CD4-positive, alpha-beta T cell treated with Interleukin-1 beta for 1 hour (primary cell): Measurements from ENCODE around the gene CDK9.

Source experiments
- DNase-seq, 2 donors: peaks; one replicate each; pipeline ENCODE4 v3.0.0-alpha.2; 2020 to 2022

Gene CDK9

DNA sequence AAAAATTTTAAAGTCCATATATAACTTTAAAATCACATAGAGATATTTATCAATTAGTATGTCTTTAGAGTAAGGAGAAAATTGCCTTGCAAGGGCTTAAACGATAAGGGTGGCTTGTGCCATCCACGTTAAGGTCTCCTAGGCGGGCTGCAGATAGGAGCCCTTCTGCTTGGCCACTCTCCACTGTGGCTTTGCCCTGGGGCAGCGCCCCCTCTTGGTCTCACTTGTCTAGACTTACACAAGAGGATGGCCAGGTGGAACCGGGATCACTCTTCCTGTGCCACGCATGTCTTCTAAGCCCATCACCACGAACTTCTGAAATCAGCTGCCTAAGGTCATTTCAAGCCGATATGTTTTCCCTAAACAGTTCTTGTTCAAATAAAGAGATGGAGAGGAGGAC, 19.8 kb downstream of the CDK9 start:
- DNase-seq, result peak; percentile 16 to 40

- DNase-seq, result no peak
Measured at GRCh38 chr9:127806871-127807270, 21.0 kb downstream of the CDK9 start.

DNA sequence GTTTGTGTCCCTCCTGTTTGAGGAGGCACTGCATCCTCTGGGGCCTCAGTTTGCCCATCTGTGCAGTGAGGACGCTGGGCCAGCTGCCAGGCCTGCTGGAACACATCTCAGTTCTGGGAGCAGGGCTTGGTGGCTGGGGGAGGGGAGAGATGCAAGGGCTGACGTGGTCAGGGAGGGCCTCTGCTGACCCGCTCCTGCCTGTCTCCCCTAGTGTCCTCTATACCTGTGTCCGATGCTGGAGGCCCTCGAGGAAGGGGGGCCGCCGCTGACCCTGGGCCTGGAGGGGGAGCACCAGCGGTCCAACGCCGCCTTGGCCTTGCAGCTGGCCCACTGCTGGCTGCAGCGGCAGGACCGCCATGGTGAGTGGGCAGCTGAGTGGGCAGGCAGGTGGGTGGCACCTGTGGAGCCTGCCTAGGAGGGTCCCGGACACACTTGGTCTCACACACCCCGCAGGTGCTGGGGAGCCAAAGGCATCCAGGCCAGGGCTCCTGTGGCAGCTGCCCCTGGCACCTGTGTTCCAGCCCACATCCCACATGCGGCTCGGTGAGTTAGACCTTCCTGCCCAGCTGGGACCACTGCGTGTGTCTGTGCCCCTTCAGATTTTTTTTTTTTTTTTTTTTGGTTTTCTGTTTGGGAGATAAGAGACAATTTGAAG, 22.6 kb downstream of the CDK9 start:
- DNase-seq, result no peak

GRCh38 chr9:127809002-127809539, 23.2 kb downstream of the CDK9 start:
- DNase-seq, result no peak

DNA sequence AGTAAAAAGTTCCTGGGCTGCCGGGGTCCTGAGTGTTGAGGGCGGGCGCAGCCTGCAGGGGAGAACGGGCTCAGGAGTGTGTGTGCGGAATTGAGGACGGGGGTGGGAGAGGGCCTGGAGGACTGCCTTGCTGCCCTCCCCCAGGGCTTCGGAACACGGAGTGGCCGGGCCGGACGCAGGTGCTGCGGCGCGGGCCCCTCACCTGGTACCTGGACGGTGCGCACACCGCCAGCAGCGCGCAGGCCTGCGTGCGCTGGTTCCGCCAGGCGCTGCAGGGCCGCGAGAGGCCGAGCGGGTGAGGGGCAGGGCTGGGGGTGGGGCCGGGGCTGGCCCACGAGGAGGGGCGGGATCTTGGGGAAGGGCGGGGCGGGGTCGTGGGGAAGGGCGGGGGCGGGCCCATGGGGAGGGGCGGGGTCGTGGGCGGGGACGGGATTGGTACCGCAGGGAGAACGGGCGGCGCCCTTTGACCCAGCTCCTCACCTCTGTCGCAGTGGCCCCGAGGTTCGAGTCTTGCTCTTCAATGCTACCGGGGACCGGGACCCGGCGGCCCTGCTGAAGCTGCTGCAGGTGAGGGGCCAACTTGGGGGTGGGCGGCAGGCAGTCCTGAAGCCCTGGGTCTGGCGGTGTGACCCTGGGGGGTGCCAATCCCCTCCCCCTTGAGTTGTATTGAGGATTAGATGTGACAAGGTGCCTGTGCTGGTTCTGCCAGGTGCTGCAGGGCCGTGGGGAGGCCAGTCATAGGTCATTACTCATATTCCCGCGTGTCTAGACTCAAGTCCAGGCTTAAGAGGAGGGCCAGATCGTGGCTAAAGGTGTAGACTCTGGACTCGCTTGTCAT, 23.9 kb downstream of the CDK9 start:
- DNase-seq, result no peak

GRCh38 chr9:127810378-127811187, 24.7 kb downstream of the CDK9 start:
- DNase-seq, result no peak

- no peak for DNase-seq
Measured at GRCh38 chr9:127812011-127812410, 26.2 kb downstream of the CDK9 start.

DNA sequence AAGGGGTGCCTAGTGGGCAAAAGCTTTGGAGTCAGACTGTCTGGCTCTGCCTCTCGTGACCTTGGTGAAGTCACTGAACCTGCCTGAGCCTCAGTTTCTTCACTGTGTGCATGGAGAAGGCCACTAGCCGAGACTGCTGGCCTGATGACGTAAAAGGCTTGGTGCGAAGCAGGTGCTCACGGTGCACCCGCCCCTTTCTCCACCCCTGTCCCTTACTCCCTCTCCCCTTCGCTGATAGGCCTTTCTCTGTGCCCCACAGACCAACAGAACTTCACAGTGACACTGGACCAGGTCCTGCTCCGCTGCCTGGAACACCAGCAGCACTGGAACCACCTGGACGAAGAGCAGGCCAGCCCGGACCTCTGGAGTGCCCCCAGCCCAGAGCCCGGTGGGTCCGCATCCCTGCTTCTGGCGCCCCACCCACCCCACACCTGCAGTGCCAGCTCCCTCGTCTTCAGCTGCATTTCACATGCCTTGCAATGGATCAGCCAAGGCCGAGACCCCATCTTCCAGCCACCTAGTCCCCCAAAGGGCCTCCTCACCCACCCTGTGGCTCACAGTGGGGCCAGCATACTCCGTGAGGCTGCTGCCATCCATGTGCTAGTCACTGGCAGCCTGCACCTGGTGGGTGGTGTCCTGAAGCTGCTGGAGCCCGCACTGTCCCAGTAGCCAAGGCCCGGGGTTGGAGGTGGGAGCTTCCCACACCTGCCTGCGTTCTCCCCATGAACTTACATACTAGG, 27.3 kb downstream of the CDK9 start:
- no peak for DNase-seq

DNA sequence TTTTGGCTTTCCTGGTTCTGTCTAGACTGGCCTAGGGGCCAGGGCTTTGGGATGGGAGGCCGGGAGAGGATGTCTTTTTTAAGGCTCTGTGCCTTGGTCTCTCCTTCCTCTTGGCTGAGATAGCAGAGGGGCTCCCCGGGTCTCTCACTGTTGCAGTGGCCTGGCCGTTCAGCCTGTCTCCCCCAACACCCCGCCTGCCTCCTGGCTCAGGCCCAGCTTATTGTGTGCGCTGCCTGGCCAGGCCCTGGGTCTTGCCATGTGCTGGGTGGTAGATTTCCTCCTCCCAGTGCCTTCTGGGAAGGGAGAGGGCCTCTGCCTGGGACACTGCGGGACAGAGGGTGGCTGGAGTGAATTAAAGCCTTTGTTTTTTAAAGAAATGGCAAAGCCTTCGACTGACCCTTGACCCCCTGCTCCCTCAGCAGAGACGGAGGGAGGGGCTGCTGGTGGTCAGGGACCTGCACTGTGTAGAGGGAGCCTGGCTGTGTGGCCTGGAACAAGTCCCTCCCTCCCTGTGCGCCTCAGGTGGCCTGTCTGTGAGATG, 27.9 kb downstream of the CDK9 start:
- no peak for DNase-seq

DNA sequence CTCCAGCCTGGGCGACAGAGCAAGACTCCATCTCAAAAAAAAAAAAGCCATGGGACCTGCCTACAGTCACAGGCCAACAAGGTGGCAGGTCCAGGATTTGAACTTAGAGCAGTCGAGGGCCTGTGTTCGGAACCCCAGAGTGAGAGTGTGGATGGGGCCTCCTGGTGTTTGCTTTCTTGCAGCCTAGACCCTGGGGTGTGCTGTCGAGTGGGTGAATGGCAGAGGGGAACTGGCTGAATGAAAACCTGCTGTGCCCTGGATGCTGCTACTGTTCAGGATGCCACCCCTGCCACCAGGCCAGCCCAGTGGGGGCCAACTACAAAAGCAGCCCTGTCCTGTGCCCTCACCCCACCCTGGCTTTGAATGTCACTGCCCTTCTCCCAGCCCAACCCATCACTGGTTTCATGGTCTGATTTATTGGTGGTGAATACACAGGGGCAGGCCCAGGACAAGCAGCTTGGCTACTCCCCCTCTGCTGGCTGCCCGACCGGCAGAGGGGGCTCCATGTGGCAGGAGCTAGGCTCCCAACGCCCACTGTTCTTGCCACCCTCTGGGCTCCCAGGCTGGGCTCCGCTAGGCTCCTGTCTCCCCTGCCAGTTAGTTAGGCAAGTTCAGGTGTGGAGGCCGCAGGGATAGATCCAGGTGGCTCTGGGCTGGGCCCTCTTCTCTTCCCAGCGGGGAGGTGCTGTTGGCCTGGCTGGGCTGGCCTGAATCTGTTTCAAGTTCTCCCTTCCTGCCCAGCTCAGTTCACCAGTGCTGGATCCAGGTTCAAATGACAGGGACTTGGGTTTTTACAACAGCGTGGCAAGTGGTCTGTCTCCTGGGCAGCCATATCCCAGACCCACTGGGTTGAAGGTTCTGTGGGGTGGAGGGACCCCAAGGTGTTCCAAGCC, 29.0 kb downstream of the CDK9 start:
- DNase-seq, result no peak

DNA sequence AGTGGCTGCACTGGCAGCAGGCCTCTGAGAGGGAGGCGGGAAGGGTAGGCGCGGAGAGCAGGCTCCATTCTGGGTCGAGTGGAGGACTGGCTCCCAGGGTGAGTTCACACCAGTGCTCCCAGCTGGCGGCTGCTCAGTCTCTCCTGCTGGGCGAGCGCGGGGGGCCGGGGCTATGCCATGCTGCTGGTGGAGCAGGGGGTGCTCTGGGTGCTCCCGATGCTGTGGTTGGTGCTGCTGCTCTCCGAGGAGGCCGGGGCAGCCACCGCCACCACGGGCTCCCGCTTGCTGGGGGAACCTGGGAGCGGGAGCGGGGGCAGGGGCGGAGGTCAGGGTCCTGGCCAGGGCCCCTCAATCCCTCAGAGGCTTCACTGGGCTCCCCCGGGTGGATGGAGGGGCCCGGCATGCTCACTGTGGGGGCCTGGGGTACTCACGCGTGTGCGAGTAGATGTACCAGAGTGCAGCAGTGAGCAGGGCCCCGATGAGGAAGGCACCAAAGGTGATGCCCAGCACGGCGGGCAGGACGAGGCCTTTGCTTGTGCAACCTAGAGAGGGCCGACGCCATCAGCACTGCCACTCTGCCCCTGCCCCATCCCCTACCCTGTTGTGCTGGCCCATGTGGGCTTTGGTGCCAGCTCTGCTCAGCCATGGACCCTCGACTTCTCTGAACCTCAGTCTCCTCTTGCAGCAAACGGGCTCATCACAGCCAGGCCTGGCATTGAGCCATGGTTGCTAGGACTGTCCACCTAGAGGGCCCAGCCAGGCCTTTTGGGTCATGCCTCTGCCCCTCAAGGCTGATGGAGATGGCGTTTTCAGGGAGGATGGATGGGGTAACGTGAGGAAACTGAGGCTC, 29.9 kb downstream of the CDK9 start:
- no peak for DNase-seq

DNA sequence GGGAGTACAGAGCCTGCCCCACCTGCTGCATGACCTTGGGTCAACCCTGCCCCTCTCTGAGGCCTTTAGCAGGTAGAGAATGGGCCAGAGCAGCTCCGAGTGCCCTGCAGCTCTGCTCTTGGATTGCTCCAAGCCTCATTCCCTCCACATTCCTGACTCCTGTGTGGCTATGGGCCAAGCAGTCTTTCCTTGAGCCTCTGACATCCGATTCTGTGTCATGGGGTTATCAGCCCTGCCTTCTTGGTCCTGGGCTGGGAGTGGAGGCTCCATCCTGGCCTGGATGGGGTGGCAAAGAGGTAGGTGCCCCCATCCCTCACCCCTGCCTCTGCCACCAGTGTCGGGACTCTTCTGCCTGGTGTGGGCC, 30.5 kb downstream of the CDK9 start:
- no peak for DNase-seq

DNA sequence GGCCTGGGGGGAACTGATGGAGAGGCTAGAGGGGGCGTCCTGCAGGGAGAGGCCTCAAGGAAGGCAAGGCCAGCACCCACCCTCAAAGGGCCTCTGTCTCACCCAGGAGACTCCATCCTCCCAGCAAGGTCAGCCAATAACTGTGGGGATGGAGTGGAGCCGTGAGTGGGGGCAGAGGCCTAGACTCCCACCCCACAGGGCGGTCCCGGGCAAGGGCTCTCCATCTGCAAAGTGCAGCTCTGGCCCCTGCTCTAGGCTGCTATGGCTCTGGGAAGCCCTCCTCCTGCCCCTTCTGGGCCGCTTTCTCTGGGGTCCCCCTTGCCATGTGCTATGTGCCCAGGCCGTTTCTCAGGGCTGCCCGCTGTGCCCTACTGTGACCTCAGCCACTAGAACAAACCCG, 30.9 kb downstream of the CDK9 start:
- no peak for DNase-seq

GRCh38 chr9:127817881-127818434, 32.1 kb downstream of the CDK9 start:
- no peak for DNase-seq

- no peak for DNase-seq
Measured at GRCh38 chr9:127818574-127818973, 32.7 kb downstream of the CDK9 start.

- no peak for DNase-seq
Measured at GRCh38 chr9:127822108-127822507, 36.3 kb downstream of the CDK9 start.

GRCh38 chr9:127825319-127826051, 39.7 kb downstream of the CDK9 start:
- no peak for DNase-seq

DNA sequence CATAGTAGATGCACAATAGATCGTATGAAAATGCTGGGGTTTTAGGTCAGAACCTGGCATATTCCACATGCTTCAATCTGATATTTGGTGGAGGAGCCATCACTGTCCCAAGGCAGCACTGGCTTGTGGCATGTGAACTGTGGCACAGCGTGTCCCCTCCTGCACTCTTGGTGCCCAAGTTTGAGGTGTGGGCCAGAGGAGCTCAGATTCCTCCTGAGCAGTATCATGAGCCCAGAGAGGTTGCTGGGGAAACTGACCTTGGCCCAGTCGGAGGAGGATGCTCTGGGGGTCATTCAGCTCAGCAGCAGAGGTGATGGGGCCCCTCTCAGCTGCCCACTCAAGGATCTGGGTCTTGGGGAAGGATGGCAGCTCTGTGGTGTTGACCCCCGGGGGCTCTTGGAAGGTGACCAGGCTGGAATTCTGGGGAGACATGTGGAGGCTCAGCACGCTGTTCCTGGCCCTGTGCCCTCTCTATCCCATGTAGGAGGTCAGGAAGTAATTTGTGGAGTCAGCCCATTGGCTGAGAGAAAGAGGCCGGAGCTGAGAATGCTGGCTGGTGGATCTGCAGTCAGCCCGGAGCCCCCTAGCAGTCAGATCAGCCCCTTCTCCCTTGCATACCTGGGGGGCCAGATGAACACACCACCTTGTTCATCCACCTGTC, 40.5 kb downstream of the CDK9 start:
- no peak for DNase-seq
